Measurements from ENCODE around the gene RNF208. TPM values are rescaled to one million over a fixed set of nuclear protein-coding genes. Genes with fewer than 3 reads are reported as not detected.

Gene RNF208
- total and polyA plus RNA-seq, 9 of the 15 experiments (the other 6 are each of a cell fraction or from before 2014, with no cell fraction given): 0.15 to 6.9 (median 0.50) TPM; not detected in 2

DNA sequence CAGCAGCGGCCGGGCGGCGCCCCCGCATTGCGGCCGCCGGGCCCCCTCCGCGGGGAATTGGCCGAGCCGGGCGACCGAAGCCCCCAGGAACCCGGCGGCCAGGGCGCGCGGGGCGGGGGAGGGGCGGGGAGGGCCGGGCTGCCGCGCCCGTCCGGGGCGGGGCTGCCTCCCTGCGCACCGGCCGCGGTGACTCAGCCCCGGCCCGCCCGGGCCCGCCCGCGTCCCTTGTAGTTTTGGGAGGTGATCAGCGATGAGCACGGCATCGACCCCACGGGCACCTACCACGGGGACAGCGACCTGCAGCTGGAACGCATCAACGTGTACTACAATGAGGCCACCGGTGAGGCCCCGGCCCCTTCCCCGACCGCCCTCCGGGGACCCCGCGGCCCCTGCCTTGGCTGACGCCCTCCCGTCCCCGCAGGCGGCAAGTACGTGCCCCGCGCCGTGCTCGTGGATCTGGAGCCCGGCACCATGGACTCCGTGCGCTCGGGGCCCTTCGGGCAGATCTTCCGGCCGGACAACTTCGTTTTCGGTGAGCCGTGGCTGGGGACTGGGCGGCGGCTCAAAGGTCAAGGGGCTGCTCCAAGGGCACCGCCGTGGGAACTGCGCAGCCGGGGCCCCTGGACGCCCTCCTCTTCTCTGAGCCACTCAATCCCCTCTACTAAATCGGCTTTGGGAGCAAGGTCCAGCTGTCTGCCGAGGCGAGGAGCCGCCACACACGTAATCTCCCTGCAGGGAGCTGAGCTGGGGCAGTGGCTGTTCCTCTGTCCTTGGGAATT lies 19.6 kb upstream of the RNF208 start (continued):
- TF ChIP-seq ZNF280A (IDR thresholded peaks at IDR 0.05; ENCODE audit: low read depth, partially characterized antibody) (no peak), PPARD (CRISPR knock-in tag; IDR thresholded peaks at IDR 0.05) (no peak), TCF7 (IDR thresholded peaks at IDR 0.05; ENCODE audit: borderline replicate concordance) (no peak), GABPB1 (CRISPR knock-in tag; IDR thresholded peaks at IDR 0.05) (no peak), TAF7 (tag; IDR thresholded peaks at IDR 0.05) (no peak), POLR2A (conservative IDR thresholded peaks at IDR 0.05) (0 out of 2 replicates have a peak, but pooled peaks have one; percentile 46), POLR2AphosphoS2 (IDR thresholded peaks at IDR 0.05; ENCODE audit: low read length) (no peak), NONO (IDR thresholded peaks at IDR 0.05; ENCODE audit: low read depth in 2 of 2, low read length in 1 of 2) (no peak; a peak in 1 of 4 replicates), TFAM (CRISPR knock-in tag; conservative IDR thresholded peaks at IDR 0.05) (no peak), ZNF780A (CRISPR knock-in tag; IDR thresholded peaks at IDR 0.05) (no peak), HEY1 (CRISPR knock-in tag; IDR thresholded peaks at IDR 0.05; ENCODE audit: borderline replicate concordance) (no peak), SIN3A (IDR thresholded peaks at IDR 0.05; ENCODE audit: borderline replicate concordance in 2 of 2, control insufficient read depth in 1 of 2, low read depth in 2 of 2, low read length in 2 of 2) (peak; percentile 43 to 75; a peak in 2 of 4 replicates), TGIF2 (CRISPR knock-in tag; IDR thresholded peaks at IDR 0.05) (0 out of 2 replicates have a peak, but pooled peaks have one; percentile 79), SREBF1 (IDR thresholded peaks at IDR 0.05; ENCODE audit: borderline replicate concordance, low read depth, low read length) (no peak), SNRNP70 (optimal IDR thresholded peaks at IDR 0.05; ENCODE audit: low read depth, low read length) (peak; percentile 20), NUFIP1 (IDR thresholded peaks at IDR 0.05; ENCODE audit: partially characterized antibody) (no peak)
- TF ChIP-seq, protein P1, sequence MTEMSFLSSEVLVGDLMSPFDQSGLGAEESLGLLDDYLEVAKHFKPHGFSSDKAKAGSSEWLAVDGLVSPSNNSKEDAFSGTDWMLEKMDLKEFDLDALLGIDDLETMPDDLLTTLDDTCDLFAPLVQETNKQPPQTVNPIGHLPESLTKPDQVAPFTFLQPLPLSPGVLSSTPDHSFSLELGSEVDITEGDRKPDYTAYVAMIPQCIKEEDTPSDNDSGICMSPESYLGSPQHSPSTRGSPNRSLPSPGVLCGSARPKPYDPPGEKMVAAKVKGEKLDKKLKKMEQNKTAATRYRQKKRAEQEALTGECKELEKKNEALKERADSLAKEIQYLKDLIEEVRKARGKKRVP (CRISPR knock-in tag; IDR thresholded peaks at IDR 0.05): no peak
- TF ChIP-seq, protein P2, sequence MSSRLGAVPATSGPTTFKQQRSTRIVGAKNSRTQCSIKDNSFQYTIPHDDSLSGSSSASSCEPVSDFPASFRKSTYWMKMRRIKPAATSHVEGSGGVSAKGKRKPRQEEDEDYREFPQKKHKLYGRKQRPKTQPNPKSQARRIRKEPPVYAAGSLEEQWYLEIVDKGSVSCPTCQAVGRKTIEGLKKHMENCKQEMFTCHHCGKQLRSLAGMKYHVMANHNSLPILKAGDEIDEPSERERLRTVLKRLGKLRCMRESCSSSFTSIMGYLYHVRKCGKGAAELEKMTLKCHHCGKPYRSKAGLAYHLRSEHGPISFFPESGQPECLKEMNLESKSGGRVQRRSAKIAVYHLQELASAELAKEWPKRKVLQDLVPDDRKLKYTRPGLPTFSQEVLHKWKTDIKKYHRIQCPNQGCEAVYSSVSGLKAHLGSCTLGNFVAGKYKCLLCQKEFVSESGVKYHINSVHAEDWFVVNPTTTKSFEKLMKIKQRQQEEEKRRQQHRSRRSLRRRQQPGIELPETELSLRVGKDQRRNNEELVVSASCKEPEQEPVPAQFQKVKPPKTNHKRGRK (tag; IDR thresholded peaks at IDR 0.05): no peak
- TF ChIP-seq, protein P3, sequence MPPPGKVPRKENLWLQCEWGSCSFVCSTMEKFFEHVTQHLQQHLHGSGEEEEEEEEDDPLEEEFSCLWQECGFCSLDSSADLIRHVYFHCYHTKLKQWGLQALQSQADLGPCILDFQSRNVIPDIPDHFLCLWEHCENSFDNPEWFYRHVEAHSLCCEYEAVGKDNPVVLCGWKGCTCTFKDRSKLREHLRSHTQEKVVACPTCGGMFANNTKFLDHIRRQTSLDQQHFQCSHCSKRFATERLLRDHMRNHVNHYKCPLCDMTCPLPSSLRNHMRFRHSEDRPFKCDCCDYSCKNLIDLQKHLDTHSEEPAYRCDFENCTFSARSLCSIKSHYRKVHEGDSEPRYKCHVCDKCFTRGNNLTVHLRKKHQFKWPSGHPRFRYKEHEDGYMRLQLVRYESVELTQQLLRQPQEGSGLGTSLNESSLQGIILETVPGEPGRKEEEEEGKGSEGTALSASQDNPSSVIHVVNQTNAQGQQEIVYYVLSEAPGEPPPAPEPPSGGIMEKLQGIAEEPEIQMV (tag; conservative IDR thresholded peaks at IDR 0.05; ENCODE audit: low read depth): no peak
- TF ChIP-seq, protein P4, sequence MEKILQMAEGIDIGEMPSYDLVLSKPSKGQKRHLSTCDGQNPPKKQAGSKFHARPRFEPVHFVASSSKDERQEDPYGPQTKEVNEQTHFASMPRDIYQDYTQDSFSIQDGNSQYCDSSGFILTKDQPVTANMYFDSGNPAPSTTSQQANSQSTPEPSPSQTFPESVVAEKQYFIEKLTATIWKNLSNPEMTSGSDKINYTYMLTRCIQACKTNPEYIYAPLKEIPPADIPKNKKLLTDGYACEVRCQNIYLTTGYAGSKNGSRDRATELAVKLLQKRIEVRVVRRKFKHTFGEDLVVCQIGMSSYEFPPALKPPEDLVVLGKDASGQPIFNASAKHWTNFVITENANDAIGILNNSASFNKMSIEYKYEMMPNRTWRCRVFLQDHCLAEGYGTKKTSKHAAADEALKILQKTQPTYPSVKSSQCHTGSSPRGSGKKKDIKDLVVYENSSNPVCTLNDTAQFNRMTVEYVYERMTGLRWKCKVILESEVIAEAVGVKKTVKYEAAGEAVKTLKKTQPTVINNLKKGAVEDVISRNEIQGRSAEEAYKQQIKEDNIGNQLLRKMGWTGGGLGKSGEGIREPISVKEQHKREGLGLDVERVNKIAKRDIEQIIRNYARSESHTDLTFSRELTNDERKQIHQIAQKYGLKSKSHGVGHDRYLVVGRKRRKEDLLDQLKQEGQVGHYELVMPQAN (IDR thresholded peaks at IDR 0.05; ENCODE audit: borderline replicate concordance): no peak

Data from K562 (cell line).